ENCODE data around the gene FUZ.
"Not testable (repeated sequence)": the region's sequence is repeated elsewhere in the genome, so short reads cannot be mapped to it uniquely, and the experiment has no call there.

The FUZ gene

GRCh38 chr19:49829721-49830120 is 16.6 kb upstream of the FUZ start:
- no peak for DNase-seq

- no peak for DNase-seq
Observed at GRCh38 chr19:49829200-49829599, 16.1 kb upstream of the FUZ start.

GRCh38 chr19:49827034-49827433 is 13.9 kb upstream of the FUZ start:
- DNase-seq, result no peak

GRCh38 chr19:49824662-49825061 is 11.6 kb upstream of the FUZ start:
- DNase-seq, result no peak

GRCh38 chr19:49823472-49823871 is 10.4 kb upstream of the FUZ start:
- DNase-seq, result peak; percentile 23 to 83

- no peak for DNase-seq
Observed at GRCh38 chr19:49820125-49820524, 7.0 kb upstream of the FUZ start.

- DNase-seq, result not testable (repeated sequence)
Observed at GRCh38 chr19:49819452-49820115, 6.5 kb upstream of the FUZ start.

GRCh38 chr19:49818649-49819370 is 5.7 kb upstream of the FUZ start:
- no peak for DNase-seq

- DNase-seq, result peak; percentile 81 to 84
Observed at GRCh38 chr19:49817964-49818648, 5.0 kb upstream of the FUZ start, which contains the start of gene MED25. TSS of gene MED25 (plus strand) at chr19:49818289. CDS start at chr19:49818342, 53 bp downstream.

- no peak for DNase-seq
Observed at GRCh38 chr19:49816590-49816989, 3.5 kb upstream of the FUZ start.

- DNase-seq, result no peak
Observed at GRCh38 chr19:49814010-49814409, 918 bp upstream of the FUZ start.

GRCh38 chr19:49812452-49812996 is 568 bp downstream of the FUZ start:
- no peak for DNase-seq

GRCh38 chr19:49811328-49811727 is 1.8 kb downstream of the FUZ start:
- DNase-seq, result no peak

GRCh38 chr19:49809941-49810389 is 3.1 kb downstream of the FUZ start:
- DNase-seq, result no peak

GRCh38 chr19:49809160-49809940 is 3.7 kb downstream of the FUZ start:
- DNase-seq, result peak; percentile 2 to 41

- DNase-seq, result peak; percentile 57 to 78
Observed at GRCh38 chr19:49808711-49809159, 4.4 kb downstream of the FUZ start.

GRCh38 chr19:49807904-49808675 is 5.0 kb downstream of the FUZ start:
- no peak for DNase-seq

- no peak for DNase-seq
Observed at GRCh38 chr19:49807058-49807903, 5.8 kb downstream of the FUZ start.

- DNase-seq, result no peak
Observed at GRCh38 chr19:49806620-49806959, 6.5 kb downstream of the FUZ start.

GRCh38 chr19:49805822-49806619 is 7.1 kb downstream of the FUZ start:
- DNase-seq, result no peak

All from NCI-H2081 (cell line).